H9 (cell line): ENCODE data around the gene VAPA. TPM values are rescaled to one million over a fixed set of nuclear protein-coding genes. Genes with fewer than 3 reads are reported as not detected.

ENCODE experiments used
- DNase-seq: peaks from one replicate; pipeline ENCODE4 v3.0.0-alpha.2; 2017
- H2AFZ ChIP-seq: one replicate; pipeline ENCODE4 v1.6.1; 2013; ENCODE audit warnings: mild to moderate bottlenecking, low read length, control low read depth, moderate library complexity
- H2AK5ac ChIP-seq: 2 replicates; pipeline ENCODE4 v1.6.1; 2013; ENCODE audit warnings: low read length, control low read depth, mixed read lengths; ENCODE audit not compliant: insufficient read length
- H2BK120ac ChIP-seq: one replicate; pipeline ENCODE4 v1.6.1; 2013; ENCODE audit warnings: low read depth, mild to moderate bottlenecking, low read length, control low read depth, inconsistent platforms; ENCODE audit not compliant: poor library complexity, severe bottlenecking
- H2BK12ac ChIP-seq: 2 replicates; pipeline ENCODE4 v1.6.1; 2013; ENCODE audit warnings: low read length, control low read depth, mixed read lengths, low read depth; ENCODE audit not compliant: insufficient read length
- H2BK15ac ChIP-seq: 2 replicates; pipeline ENCODE4 v1.6.1; 2013; ENCODE audit warnings: low read depth, low read length, control low read depth
- H2BK20ac ChIP-seq: one replicate; pipeline ENCODE4 v1.6.1; 2013; ENCODE audit warnings: low read depth, mild to moderate bottlenecking, low read length, control low read depth, inconsistent platforms; ENCODE audit not compliant: poor library complexity, severe bottlenecking
- H2BK5ac ChIP-seq: 2 replicates; pipeline ENCODE4 v1.6.1; 2013; ENCODE audit warnings: low read length, control low read depth, mixed read lengths; ENCODE audit not compliant: insufficient read length
- H3K14ac ChIP-seq: 2 replicates; pipeline ENCODE4 v1.6.1; 2013; ENCODE audit warnings: low read length, control low read depth; ENCODE audit not compliant: insufficient read depth
- H3K18ac ChIP-seq: 2 replicates; pipeline ENCODE4 v1.6.1; 2013; ENCODE audit warnings: low read depth, mild to moderate bottlenecking, mixed read lengths, low read length, control low read depth; ENCODE audit not compliant: insufficient read length
- H3K23ac ChIP-seq: 2 replicates; pipeline ENCODE4 v1.6.1; 2013; ENCODE audit warnings: low read length, control low read depth, mixed read lengths, low read depth; ENCODE audit not compliant: insufficient read length
- H3K23me2 ChIP-seq: 2 replicates; pipeline ENCODE4 v1.6.1; 2013; ENCODE audit warnings: low read depth, mild to moderate bottlenecking, mixed read lengths, low read length, control low read depth; ENCODE audit not compliant: insufficient read length, poor library complexity, severe bottlenecking
- H3K27ac ChIP-seq: 2 replicates; pipeline ENCODE4 v1.5.1; 2013; ENCODE audit warnings: low read length, control low read depth, mixed read lengths, low read depth; ENCODE audit not compliant: insufficient read length
- H3K27me3 ChIP-seq: 2 replicates; pipeline ENCODE4 v1.6.1; 2013; ENCODE audit warnings: low read length, control low read depth, inconsistent platforms; ENCODE audit not compliant: insufficient read depth
- H3K4ac ChIP-seq: 2 replicates; pipeline ENCODE4 v1.6.1; 2013; ENCODE audit warnings: low read depth, mild to moderate bottlenecking, control low read depth, inconsistent platforms, low read length, moderate library complexity
- H3K4me1 ChIP-seq: 2 replicates; pipeline ENCODE4 v1.6.1; 2013; ENCODE audit warnings: low read length, control low read depth, inconsistent platforms; ENCODE audit not compliant: insufficient read depth
- H3K4me2 ChIP-seq: 2 replicates; pipeline ENCODE4 v1.6.1; 2013; ENCODE audit warnings: low read length, control low read depth, mixed read lengths; ENCODE audit not compliant: insufficient read length, insufficient read depth
- H3K56ac ChIP-seq: 2 replicates; pipeline ENCODE4 v1.6.1; 2013; ENCODE audit warnings: low read depth, mild to moderate bottlenecking, mixed read lengths, low read length, control low read depth; ENCODE audit not compliant: insufficient read length
- H3K79me1 ChIP-seq: 2 replicates; pipeline ENCODE4 v1.6.1; 2013; ENCODE audit warnings: low read depth, mild to moderate bottlenecking, moderate library complexity, low read length, control low read depth, inconsistent platforms; ENCODE audit not compliant: insufficient read depth, poor library complexity, severe bottlenecking
- H3K79me2 ChIP-seq: 2 replicates; pipeline ENCODE4 v1.6.1; 2013; ENCODE audit warnings: low read length, control low read depth, inconsistent platforms; ENCODE audit not compliant: insufficient read depth
- H3K9ac ChIP-seq: 2 replicates; pipeline ENCODE4 v1.6.1; 2013; ENCODE audit warnings: low read length, control low read depth, mixed read lengths; ENCODE audit not compliant: insufficient read length; ENCODE audit errors: extremely low read depth
- H3K9me3 ChIP-seq: one replicate; pipeline ENCODE4 v1.6.1; 2013; ENCODE audit warnings: low read depth, low read length, inconsistent platforms; ENCODE audit not compliant: control insufficient read depth
- H3T11ph ChIP-seq: one replicate; pipeline ENCODE4 v1.6.1; 2013; ENCODE audit warnings: mild to moderate bottlenecking, low read length, control low read depth, inconsistent platforms
- H4K20me1 ChIP-seq: one replicate; pipeline ENCODE4 v1.6.1; 2013; ENCODE audit not compliant: control insufficient read depth, insufficient read length, insufficient read depth
- H4K5ac ChIP-seq: 2 replicates; pipeline ENCODE4 v1.6.1; 2013; ENCODE audit warnings: low read depth, mild to moderate bottlenecking, mixed read lengths, low read length, control low read depth; ENCODE audit not compliant: insufficient read length
- H4K8ac ChIP-seq: replicated peaks from 2 replicates; pipeline ENCODE4 v1.6.1; 2013; ENCODE audit warnings: low read length, control low read depth, mixed read lengths, low read depth; ENCODE audit not compliant: insufficient read length
- H4K91ac ChIP-seq: 2 replicates; pipeline ENCODE4 v1.6.1; 2013; ENCODE audit warnings: low read depth, mild to moderate bottlenecking, moderate library complexity, mixed read lengths, low read length, control low read depth; ENCODE audit not compliant: insufficient read length
- H3K27ac Mint-ChIP-seq, 3 experiments: 2 replicates in 2 of 3; 3 replicates in 1 of 3; pipeline ENCODE4 v1.8.0; 2020 to 2021; ENCODE audit warnings: mixed read lengths in 3 of 3, mild to moderate bottlenecking in 1 of 3, moderate library complexity in 1 of 3
- H3K27me3 Mint-ChIP-seq: 2 replicates; pipeline ENCODE4 v1.8.0; 2021; ENCODE audit warnings: low read depth, mild to moderate bottlenecking, moderate library complexity, mixed read lengths
- H3K36me3 Mint-ChIP-seq, 3 experiments: 2 replicates in 2 of 3; 3 replicates in 1 of 3; pipeline ENCODE4 v1.8.0; 2020 to 2021; ENCODE audit warnings: low read depth in 3 of 3, mixed read lengths in 3 of 3; ENCODE audit not compliant: insufficient read depth in 1 of 3
- H3K4me1 Mint-ChIP-seq, 2 experiments: 2 replicates each; pipeline ENCODE4 v1.8.0; 2020; ENCODE audit warnings: mixed read lengths in 2 of 2
- H3K4me3 Mint-ChIP-seq, 2 experiments: 2 replicates in 1 of 2; 3 replicates in 1 of 2; pipeline ENCODE4 v1.8.0; 2020 to 2021; ENCODE audit warnings: mild to moderate bottlenecking in 2 of 2, mixed read lengths in 2 of 2, moderate library complexity in 1 of 2
- H3K9me3 Mint-ChIP-seq, 2 experiments: 2 replicates in 1 of 2; 3 replicates in 1 of 2; pipeline ENCODE4 v1.8.0; 2020; ENCODE audit warnings: mild to moderate bottlenecking in 2 of 2, mixed read lengths in 2 of 2, moderate library complexity in 1 of 2
- CTCF ChIP-seq: fragments of 200-600 bp; sonication (generic); conservative IDR thresholded peaks from 3 replicates; pipeline ENCODE4 v1.8.0; 2021; ENCODE audit warnings: antibody characterized with exemption, mild to moderate bottlenecking
- WGBS: extraction: QIAGEN DNeasy Blood & Tissue Kit; methylation state at CpG from one replicate; pipeline ENCODE4 v1.1.7; 2013; ENCODE audit warnings: missing lambda C conversion rate, low lambda C conversion rate, mixed read lengths; ENCODE audit not compliant: insufficient read length; ENCODE audit errors: extremely low coverage; 5-methylcytosine and 5-hydroxymethylcytosine counted together
- total RNA-seq: library from RNA; stranded (reverse); gene quantifications from 2 replicates; pipeline ENCODE4 v1.2.1, GENCODE V29; 2021

VAPA gene
- total RNA-seq, 1 experiment from 2014 or later, result 141 TPM

GRCh38 chr18:9907867-9908266 is 5.9 kb upstream of the VAPA start:
- no peak overlapping the region for H3T11ph ChIP-seq
- H3K18ac ChIP-seq, result no peak overlapping the region
- Mint-ChIP-seq H3K36me3 (no peaks in the 10 kb centered on the region), H3K4me3 (no peak overlapping the region), H3K27me3 (peaks cover 2% of the 10 kb centered on the region), H3K4me1 (peaks cover 5 to 7% of the 10 kb centered on the region in 2 experiments), H3K27ac (no peak overlapping the region), H3K9me3 (peaks cover 0 to 3% of the 10 kb centered on the region in 2 experiments; a peak in 1 of 5 replicates)
- no peak overlapping the region for H4K5ac ChIP-seq
- H3K4me1 ChIP-seq, result no peaks in the 10 kb centered on the region
- H4K8ac ChIP-seq, result no peak overlapping the region
- no peaks in the 10 kb centered on the region for H3K27me3 ChIP-seq
- no peak overlapping the region for H2BK5ac ChIP-seq
- WGBS, result no CpG with 5 or more reads among the region's 4 CpGs
- DNase-seq, result no peak
- no peak overlapping the region for H3K9ac ChIP-seq
- H3K27ac ChIP-seq, result no peak overlapping the region
- no peak overlapping the region for H2BK12ac ChIP-seq
- H3K4me2 ChIP-seq, result no peak overlapping the region
- H3K9me3 ChIP-seq, result no peaks in the 10 kb centered on the region
- H3K4ac ChIP-seq, result no peak overlapping the region
- H2BK120ac ChIP-seq, result no peak overlapping the region
- H3K56ac ChIP-seq, result no peak overlapping the region
- H2AFZ ChIP-seq, result no peak overlapping the region
- H3K79me1 ChIP-seq, result no peaks in the 10 kb centered on the region
- H3K79me2 ChIP-seq, result no peaks in the 10 kb centered on the region
- no peak for TF ChIP-seq CTCF
- H4K20me1 ChIP-seq, result no peaks in the 10 kb centered on the region
- no peaks in the 10 kb centered on the region for H3K23me2 ChIP-seq
- H4K91ac ChIP-seq, result no peak overlapping the region
- no peak overlapping the region for H2AK5ac ChIP-seq
- H3K14ac ChIP-seq, result no peak overlapping the region
- no peak overlapping the region for H2BK20ac ChIP-seq
- no peak overlapping the region for H2BK15ac ChIP-seq
- H3K23ac ChIP-seq, result no peak overlapping the region
